Loucy (cell line): ENCODE measurements around the gene PDGFA.

ENCODE experiments used
- CTCF ChIP-seq: fragments of 200-600 bp; sonication (generic); conservative IDR thresholded peaks from 2 replicates; pipeline ENCODE4 v1.5.1; 2014; ENCODE audit warnings: mild to moderate bottlenecking, antibody characterized with exemption, low read length
- EZH2phosphoT487 ChIP-seq: fragments of 200-600 bp; IDR thresholded peaks from 2 replicates; pipeline ENCODE4 v1.6.1; 2018; ENCODE audit warnings: antibody characterized with exemption, mild to moderate bottlenecking, moderate library complexity, borderline replicate concordance

GRCh38 chr7:562374-562675 is 42.7 kb upstream of the PDGFA start:
- TF ChIP-seq CTCF (no peak), EZH2phosphoT487 (no peak)
